Ascending aorta (tissue), 2 donors: Measurements from ENCODE around the gene FKBP4. TPM values are rescaled to one million over a fixed set of nuclear protein-coding genes. Genes with fewer than 3 reads are reported as not detected.
A peak's percentile ranks its signal among the peaks of the same experiment; 100 is the strongest.

Experiments
- DNase-seq, 2 donors: peaks; one replicate each; pipeline ENCODE4 v3.0.0-alpha.2; 2019; ENCODE audit warnings: low spot score in 2 of 2
- H3K27ac ChIP-seq, 2 donors: fragments of 200-600 bp; sonication (generic); one replicate each; pipeline ENCODE4 v1.5.1; 2016 to 2017; ENCODE audit warnings: mild to moderate bottlenecking in 1 of 2
- H3K27me3 ChIP-seq: fragments of 200-600 bp; sonication (generic); one replicate; pipeline ENCODE4 v1.5.1; 2017
- H3K36me3 ChIP-seq, 2 donors: fragments of 200-600 bp; sonication (generic); one replicate each; pipeline ENCODE4 v1.5.1; 2016
- H3K4me1 ChIP-seq, 2 donors: fragments of 200-600 bp; sonication (generic); one replicate each; pipeline ENCODE4 v1.5.1; 2016 to 2017; ENCODE audit warnings: mild to moderate bottlenecking in 1 of 2
- H3K4me3 ChIP-seq, 2 donors: fragments of 200-600 bp; sonication (generic); one replicate each; pipeline ENCODE4 v1.5.1; 2016 to 2017; ENCODE audit warnings: mild to moderate bottlenecking in 1 of 2
- H3K9me3 ChIP-seq, 2 donors: fragments of 200-600 bp; sonication (generic); one replicate each; pipeline ENCODE4 v1.5.1; 2016
- intact Hi-C: fragments of 100-400 bp; cut with DNase I; formaldehyde crosslinking; loops from one replicate; pipeline ENCODE4 v1.15.1; 2023
- total RNA-seq: library from RNA; depleted of rRNA; stranded (reverse); fragments of >200 nt; gene quantifications from one replicate; pipeline ENCODE4 v1.1.0, GENCODE V29; 2016
- TF ChIP-seq, protein P1 (sequence below), 3 experiments: fragments of 200-600 bp in 2 of 3; fragments of 450-650 bp in 1 of 3; sonication (generic) in 2 of 3; IDR thresholded peaks; one replicate each; pipeline ENCODE4 v1.5.1; 2016 to 2019; ENCODE audit warnings: antibody characterized with exemption in 3 of 3, mild to moderate bottlenecking in 1 of 3, moderate library complexity in 1 of 3

The FKBP4 gene
- total RNA-seq, 1 donor from 2014 or later, result 36.3 TPM

DNA sequence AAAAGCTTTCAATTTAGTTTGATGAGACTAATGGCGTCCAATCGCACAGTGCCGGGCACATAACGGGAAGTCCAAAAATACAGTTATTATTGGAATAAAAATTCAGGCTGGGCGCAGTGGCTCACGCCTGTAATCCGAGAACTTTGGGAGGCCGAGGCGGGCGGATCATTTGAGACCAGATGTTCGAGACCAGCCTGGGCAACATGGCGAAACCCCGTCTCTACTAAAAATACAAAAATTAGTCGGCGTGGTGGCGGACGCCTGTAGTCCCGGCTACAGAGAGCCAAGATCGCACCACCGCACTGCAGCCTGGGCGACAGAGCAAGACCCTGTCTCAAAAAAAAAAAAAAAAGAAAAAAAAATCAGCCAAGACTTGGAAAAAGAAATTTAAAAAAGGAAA is 1.2 kb upstream of the FKBP4 start:
- Histone ChIP-seq H3K4me3 (peak overlapping the region in 1 of 2 donors; percentile 84), H3K36me3 (peaks cover 9 to 12% of the 10 kb centered on the region in 2 donors), H3K27ac (no peak overlapping the region), H3K9me3 (no peaks in the 10 kb centered on the region), H3K27me3 (no peaks in the 10 kb centered on the region), H3K4me1 (peaks cover 13 to 19% of the 10 kb centered on the region in 2 donors)
- intact Hi-C loops, result no loop called here
- DNase-seq, result peak in 1 of 2 donors; percentile 42
- TF ChIP-seq, protein P1, sequence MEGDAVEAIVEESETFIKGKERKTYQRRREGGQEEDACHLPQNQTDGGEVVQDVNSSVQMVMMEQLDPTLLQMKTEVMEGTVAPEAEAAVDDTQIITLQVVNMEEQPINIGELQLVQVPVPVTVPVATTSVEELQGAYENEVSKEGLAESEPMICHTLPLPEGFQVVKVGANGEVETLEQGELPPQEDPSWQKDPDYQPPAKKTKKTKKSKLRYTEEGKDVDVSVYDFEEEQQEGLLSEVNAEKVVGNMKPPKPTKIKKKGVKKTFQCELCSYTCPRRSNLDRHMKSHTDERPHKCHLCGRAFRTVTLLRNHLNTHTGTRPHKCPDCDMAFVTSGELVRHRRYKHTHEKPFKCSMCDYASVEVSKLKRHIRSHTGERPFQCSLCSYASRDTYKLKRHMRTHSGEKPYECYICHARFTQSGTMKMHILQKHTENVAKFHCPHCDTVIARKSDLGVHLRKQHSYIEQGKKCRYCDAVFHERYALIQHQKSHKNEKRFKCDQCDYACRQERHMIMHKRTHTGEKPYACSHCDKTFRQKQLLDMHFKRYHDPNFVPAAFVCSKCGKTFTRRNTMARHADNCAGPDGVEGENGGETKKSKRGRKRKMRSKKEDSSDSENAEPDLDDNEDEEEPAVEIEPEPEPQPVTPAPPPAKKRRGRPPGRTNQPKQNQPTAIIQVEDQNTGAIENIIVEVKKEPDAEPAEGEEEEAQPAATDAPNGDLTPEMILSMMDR (IDR thresholded peaks at IDR 0.05), result no peak

DNA sequence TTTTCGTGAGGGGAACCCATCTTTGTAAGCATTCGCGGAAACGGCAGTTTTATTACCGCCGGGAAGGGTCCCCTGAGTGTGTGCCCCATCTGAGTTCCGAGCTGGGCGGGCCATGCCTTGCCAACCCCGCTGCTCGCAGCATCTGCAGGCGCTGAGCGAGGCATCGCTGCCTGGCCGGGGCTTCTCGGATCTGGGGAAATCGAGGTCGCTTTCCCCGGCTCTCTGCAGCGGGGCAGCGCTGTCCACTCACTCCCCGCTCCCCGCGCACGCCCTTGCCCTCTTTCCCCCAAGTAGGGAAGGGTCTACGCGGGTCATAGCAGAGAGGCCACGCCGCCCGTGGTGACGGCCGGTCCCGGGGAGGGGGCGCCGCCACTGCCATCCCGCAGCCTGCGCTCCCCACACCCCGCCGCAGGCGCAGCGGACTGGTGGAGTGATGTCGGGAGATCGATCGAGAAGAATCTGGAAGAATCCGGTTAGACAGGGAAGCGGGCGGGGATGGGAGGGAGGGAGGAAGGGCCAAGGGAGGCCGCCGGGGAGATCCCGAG is 507 bp upstream of the FKBP4 start:
- Histone ChIP-seq H3K9me3 (no peaks in the 10 kb centered on the region), H3K4me1 (peaks cover 13 to 19% of the 10 kb centered on the region in 2 donors), H3K4me3 (peak overlapping the region; percentile 82 to 84), H3K27ac (peak overlapping the region; percentile 56 to 88), H3K27me3 (no peaks in the 10 kb centered on the region), H3K36me3 (peaks cover 16 to 19% of the 10 kb centered on the region in 2 donors)
- intact Hi-C loops, result loop anchor here (2.0 kb wide), 1 partner anchor 19 kb away; the partner anchor contains the start of gene ITFG2
- DNase-seq, result no peak
- TF ChIP-seq, protein P1 (IDR thresholded peaks at IDR 0.05), result no peak

DNA sequence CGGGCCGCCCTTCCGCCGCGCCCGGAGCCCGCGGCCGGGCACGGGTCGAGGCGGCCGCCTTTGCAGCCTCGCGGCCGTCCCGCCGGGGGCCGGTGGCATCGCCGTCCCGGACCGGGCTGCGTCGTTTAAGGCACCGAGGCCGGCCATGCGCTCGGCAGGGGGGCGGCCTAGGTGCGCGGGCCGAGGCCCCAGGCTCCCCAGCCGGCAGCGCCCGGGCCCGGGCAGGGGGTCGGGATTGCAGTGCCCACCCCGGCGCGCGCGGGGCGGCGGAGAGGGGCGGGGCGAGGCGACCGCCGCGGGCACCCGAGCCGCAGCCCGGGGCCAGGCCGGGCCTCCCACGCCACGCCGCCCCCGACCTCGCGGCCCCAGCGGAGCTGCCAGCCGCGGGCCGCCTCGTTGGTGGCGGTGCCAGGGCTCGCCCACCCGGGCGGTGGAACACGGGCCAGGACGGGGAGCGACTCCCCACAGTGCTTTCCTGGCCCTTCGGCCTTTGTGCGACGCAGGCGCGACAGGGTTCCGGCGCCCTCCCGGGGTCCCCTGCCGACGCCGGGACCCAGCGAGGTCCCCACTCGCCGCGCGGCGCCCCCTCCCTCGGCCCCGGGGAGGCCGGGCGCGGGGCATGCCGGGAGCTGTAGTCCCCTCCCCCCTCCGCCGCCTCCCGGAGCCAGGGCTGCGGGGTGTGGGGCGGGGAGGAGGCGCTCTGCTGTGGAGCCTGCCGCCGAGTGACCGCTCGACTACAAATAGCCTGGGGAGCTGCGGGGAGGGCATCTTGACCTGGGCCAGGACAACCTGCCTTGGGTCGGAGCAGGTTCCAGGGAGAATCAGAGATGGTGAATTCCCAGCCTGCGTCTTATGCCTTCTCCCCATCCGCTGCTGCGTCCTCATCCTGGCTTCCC is 769 bp downstream of the FKBP4 start:
- Histone ChIP-seq H3K4me3 (peak overlapping the region; percentile 82 to 84), H3K36me3 (peaks cover 28 to 32% of the 10 kb centered on the region in 2 donors), H3K9me3 (no peaks in the 10 kb centered on the region), H3K4me1 (peaks cover 13 to 19% of the 10 kb centered on the region in 2 donors), H3K27ac (peak overlapping the region; percentile 64 to 88), H3K27me3 (no peaks in the 10 kb centered on the region)
- intact Hi-C loops, result loop anchor here (2.0 kb wide), 1 partner anchor 17 kb away; the partner anchor contains the start of gene ITFG2
- TF ChIP-seq, protein P1 (IDR thresholded peaks at IDR 0.05), result peak in 1 of 3 experiments; percentile 14
- DNase-seq, result peak; percentile 60 to 90

DNA sequence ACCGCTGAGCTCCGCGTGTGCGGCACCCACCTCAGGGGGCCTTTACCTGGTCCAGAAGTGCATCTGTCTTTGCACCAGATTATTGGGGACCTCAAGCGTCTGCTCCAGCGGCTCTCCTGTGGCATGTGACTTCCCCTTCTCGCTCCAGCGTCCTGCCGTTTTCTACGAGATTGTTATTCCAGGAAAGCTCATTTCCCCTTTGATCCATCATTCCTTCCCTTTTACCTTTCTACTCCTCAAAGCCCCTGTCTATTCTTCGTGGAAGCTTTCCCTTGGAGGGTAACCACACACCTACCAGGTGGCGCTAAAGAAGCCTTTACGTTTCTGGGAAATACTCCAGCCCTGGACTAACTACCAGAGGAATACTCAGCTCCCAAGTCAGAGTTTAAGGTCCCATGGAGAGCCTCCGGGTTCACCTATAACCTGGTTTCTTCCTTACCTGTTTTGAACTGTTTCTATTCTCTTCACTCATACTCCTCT is 1.5 kb downstream of the FKBP4 start:
- peak overlapping the region in 1 of 2 donors; percentile 88 for H3K27ac ChIP-seq
- peak in 1 of 2 donors; percentile 40 for DNase-seq
- intact Hi-C loops, result no loop called here

DNA sequence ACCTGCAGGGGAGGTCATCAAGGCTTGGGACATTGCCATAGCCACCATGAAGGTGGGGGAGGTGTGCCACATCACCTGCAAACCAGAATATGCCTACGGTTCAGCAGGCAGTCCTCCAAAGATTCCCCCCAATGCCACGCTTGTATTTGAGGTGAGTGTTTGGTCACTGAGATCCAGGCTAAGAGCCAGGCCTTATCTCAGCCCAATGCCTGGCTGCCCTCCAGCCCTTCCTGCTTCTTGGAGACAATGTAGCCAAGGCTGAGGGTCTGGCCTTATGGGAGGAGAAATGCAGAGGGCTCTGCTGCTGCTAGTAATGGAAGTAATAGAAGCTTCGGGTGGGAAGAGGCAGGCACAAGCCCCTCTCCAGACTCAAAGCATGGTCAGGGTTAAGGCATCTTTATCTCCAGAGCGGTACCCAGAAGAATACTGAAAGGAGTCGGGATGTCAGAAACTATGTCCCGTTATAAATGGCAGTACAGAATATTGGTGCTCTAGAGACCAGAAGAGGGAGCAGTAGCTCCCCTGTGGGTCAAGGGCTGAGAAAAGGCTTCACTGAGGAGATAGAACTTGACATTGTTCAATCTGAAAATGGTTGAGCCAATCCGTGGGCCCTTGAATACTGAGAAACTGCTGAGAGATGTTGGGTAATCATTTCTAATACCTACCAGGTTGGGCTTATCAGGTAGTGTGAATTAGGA is 3.1 kb downstream of the FKBP4 start:
- Histone ChIP-seq H3K9me3 (no peaks in the 10 kb centered on the region), H3K4me1 (peaks cover 13 to 21% of the 10 kb centered on the region in 2 donors), H3K27me3 (no peaks in the 10 kb centered on the region), H3K36me3 (peaks cover 51 to 56% of the 10 kb centered on the region in 2 donors), H3K4me3 (no peak overlapping the region), H3K27ac (no peak overlapping the region)
- peak in 1 of 2 donors; percentile 51 for DNase-seq
- intact Hi-C loops, result no loop called here
- TF ChIP-seq, protein P1 (IDR thresholded peaks at IDR 0.05), result no peak

More for the DNA sequence above, 1.5 kb downstream of the FKBP4 start:
- Histone ChIP-seq H3K4me3 (peak overlapping the region; percentile 82 to 84), H3K9me3 (no peaks in the 10 kb centered on the region), H3K4me1 (peaks cover 13 to 21% of the 10 kb centered on the region in 2 donors), H3K27me3 (no peaks in the 10 kb centered on the region), H3K36me3 (peaks cover 35 to 39% of the 10 kb centered on the region in 2 donors)
- TF ChIP-seq, protein P1 (IDR thresholded peaks at IDR 0.05), result no peak
